ENCODE results near the gene TRIL.

The TRIL gene

GRCh38 chr7:28958235-28958979 is at the start of gene TRIL:
TSS of gene TRIL (minus strand) at chr7:28958330. CDS start at chr7:28958046, 284 bp downstream.
- Histone ChIP-seq H3K79me2 (ENCODE audit: insufficient read depth, low read length) (no peaks in the 10 kb centered on the region), H2AFZ (ENCODE audit: low read depth, low read length, severe bottlenecking) (no peak within 1 kb of the TSS), H3K4me2 (ENCODE audit: low read depth, low read length, poor library complexity, severe bottlenecking) (no peak within 1 kb of the TSS), H3K27ac (ENCODE audit: low read depth, low read length) (no peak within 1 kb of the TSS), H3K9ac (ENCODE audit: low read length) (no peak within 1 kb of the TSS), H3K9me2 (replicated peaks; ENCODE audit: insufficient read depth, low read length) (no peaks in the 10 kb centered on the region), H3K9me3 (ENCODE audit: insufficient read depth, low read length) (no peaks in the 10 kb centered on the region), H3F3A (ENCODE audit: insufficient read depth) (no peaks in the 10 kb centered on the region), H4K20me1 (ENCODE audit: low read depth, low read length) (no peaks in the 10 kb centered on the region), H3K27me3 (ENCODE audit: low read length) (no peaks in the 10 kb centered on the region), H3K4me3 (ENCODE audit: insufficient read depth, low read length, poor library complexity, severe bottlenecking) (no peak within 1 kb of the TSS), H3K36me3 (ENCODE audit: low read length) (no peaks in the 10 kb centered on the region)
- no peak for TF ChIP-seq CTCF (IDR thresholded peaks at IDR 0.05; ENCODE audit: insufficient read depth, low read length, poor library complexity, severe bottlenecking)
- TF ChIP-seq EZH2phosphoT487 (conservative IDR thresholded peaks at IDR 0.05; ENCODE audit: low read length): no peak

- no peaks in the 10 kb centered on the region for H3K36me3 ChIP-seq (ENCODE audit: low read length)
- H3F3A ChIP-seq (ENCODE audit: insufficient read depth): no peaks in the 10 kb centered on the region
- H3K9me2 ChIP-seq (replicated peaks; ENCODE audit: insufficient read depth, low read length): no peaks in the 10 kb centered on the region
- no peak for TF ChIP-seq EZH2phosphoT487 (conservative IDR thresholded peaks at IDR 0.05; ENCODE audit: low read length)
- TF ChIP-seq CTCF (IDR thresholded peaks at IDR 0.05; ENCODE audit: insufficient read depth, low read length, poor library complexity, severe bottlenecking): no peak
- no peaks in the 10 kb centered on the region for H3K9me3 ChIP-seq (ENCODE audit: insufficient read depth, low read length)
- no peaks in the 10 kb centered on the region for H3K79me2 ChIP-seq (ENCODE audit: insufficient read depth, low read length)
- no peak overlapping the region for H2AFZ ChIP-seq (ENCODE audit: low read depth, low read length, severe bottlenecking)
- H3K4me2 ChIP-seq (ENCODE audit: low read depth, low read length, poor library complexity, severe bottlenecking): no peak overlapping the region
- H3K27me3 ChIP-seq (ENCODE audit: low read length): no peaks in the 10 kb centered on the region
- no peak overlapping the region for H3K27ac ChIP-seq (ENCODE audit: low read depth, low read length)
- H3K4me3 ChIP-seq (ENCODE audit: insufficient read depth, low read length, poor library complexity, severe bottlenecking): no peak overlapping the region
- H4K20me1 ChIP-seq (ENCODE audit: low read depth, low read length): no peaks in the 10 kb centered on the region
- H3K9ac ChIP-seq (ENCODE audit: low read length): no peak overlapping the region
Measured at GRCh38 chr7:29007127-29007526, 49.0 kb upstream of the TRIL start.

- Histone ChIP-seq H3K4me2 (ENCODE audit: low read depth, low read length, poor library complexity, severe bottlenecking) (no peak overlapping the region), H2AFZ (ENCODE audit: low read depth, low read length, severe bottlenecking) (no peak overlapping the region), H4K20me1 (ENCODE audit: low read depth, low read length) (no peaks in the 10 kb centered on the region), H3K36me3 (ENCODE audit: low read length) (no peaks in the 10 kb centered on the region), H3K9me2 (replicated peaks; ENCODE audit: insufficient read depth, low read length) (no peaks in the 10 kb centered on the region), H3K27ac (ENCODE audit: low read depth, low read length) (no peak overlapping the region), H3K9ac (ENCODE audit: low read length) (no peak overlapping the region), H3K27me3 (ENCODE audit: low read length) (no peaks in the 10 kb centered on the region; the same call in 1 of the 2 replicates), H3K9me3 (ENCODE audit: insufficient read depth, low read length) (no peaks in the 10 kb centered on the region), H3K4me3 (ENCODE audit: insufficient read depth, low read length, poor library complexity, severe bottlenecking) (no peak overlapping the region), H3K79me2 (ENCODE audit: insufficient read depth, low read length) (no peaks in the 10 kb centered on the region), H3F3A (ENCODE audit: insufficient read depth) (no peaks in the 10 kb centered on the region)
- TF ChIP-seq EZH2phosphoT487 (conservative IDR thresholded peaks at IDR 0.05; ENCODE audit: low read length): no peak
- no peak for TF ChIP-seq CTCF (IDR thresholded peaks at IDR 0.05; ENCODE audit: insufficient read depth, low read length, poor library complexity, severe bottlenecking)
Measured at GRCh38 chr7:29005829-29006228, 47.7 kb upstream of the TRIL start.
